K562 (cell line): ENCODE measurements around the gene MYOC. TPM values are rescaled to one million over a fixed set of nuclear protein-coding genes. Genes with fewer than 3 reads are reported as not detected.

Experiments
- ATAC-seq: fragments of 200-7000 bp; cut with Tn5 transposase; 3 replicates; pipeline ENCODE4 v1.9.1; 2020; ENCODE audit warnings: moderate library complexity
- BruUV-seq: library from RNA; stranded (reverse); fragments of 400-500 nt; replicated peaks from 2 replicates; lab custom pipeline; 2021; lab: Mats Ljungman, UMichigan
- CTCF ChIA-PET: fragments of 300-600 bp; formaldehyde crosslinking; extraction: SDS; loops from one replicate; lab custom pipeline; 2021; ENCODE audit warnings: low intra/inter-chr PET ratio; lab: Yijun Ruan, JAX
- POLR2A ChIA-PET: fragments of 300-600, 350-650 bp; sonication (Branson Sonifier 250); formaldehyde crosslinking; extraction: SDS; loops from one replicate; lab custom pipeline; 2021; ENCODE audit warnings: antibody characterized with exemption, inconsistent platforms; lab: Yijun Ruan, JAX
- DNase-seq, 4 experiments: peaks; one replicate each; pipeline versions ENCODE4 v3.0.0 to v3.0.0-alpha.2; 2011 to 2018; ENCODE audit warnings: low spot score in 3 of 4, mixed read lengths in 3 of 4; ENCODE audit errors: extremely low read depth in 1 of 4
- FAIRE-seq: peaks from 2 replicates; lab custom pipeline; 2011; peaks lifted over from hg19 to GRCh38; lab: Jason Lieb, UNC
- H2AFZ ChIP-seq: 2 replicates; pipeline ENCODE4 v1.6.0; 2011; ENCODE audit warnings: low read depth, low read length, control low read depth, inconsistent platforms
- H3K27ac ChIP-seq: fragments of 200-600 bp; 3 replicates; pipeline ENCODE4 v1.8.0; 2011; ENCODE audit warnings: low read depth, mild to moderate bottlenecking, control low read depth, inconsistent platforms, low read length, moderate library complexity, mixed read lengths; ENCODE audit errors: extremely low read depth
- H3K27me3 ChIP-seq, 2 experiments: fragments of 300-600 bp in 1 of 2; 2 replicates in 1 of 2; 3 replicates in 1 of 2; pipeline versions ENCODE4 v1.6.0 to v1.8.0; 2011; ENCODE audit warnings: inconsistent platforms in 2 of 2, low read length in 2 of 2, mild to moderate bottlenecking in 1 of 2, mixed read lengths in 1 of 2, moderate library complexity in 1 of 2; ENCODE audit not compliant: control insufficient read depth in 2 of 2, insufficient read depth in 2 of 2
- H3K36me3 ChIP-seq: fragments of 300-600 bp; 3 replicates; pipeline ENCODE4 v1.8.0; 2011; ENCODE audit warnings: mild to moderate bottlenecking, low read length, inconsistent platforms; ENCODE audit not compliant: control insufficient read depth, insufficient read depth
- H3K4me1 ChIP-seq, 2 experiments: fragments of 200-600 bp in 1 of 2; replicated peaks in 1 of 2; 2 replicates in 1 of 2; 3 replicates in 1 of 2; pipeline versions ENCODE4 v1.5.1 to v1.8.0; 2011; ENCODE audit warnings: inconsistent platforms in 2 of 2, low read length in 2 of 2, mild to moderate bottlenecking in 1 of 2, mixed read lengths in 1 of 2, moderate library complexity in 1 of 2; ENCODE audit not compliant: control insufficient read depth in 2 of 2, insufficient read depth in 2 of 2
- H3K4me2 ChIP-seq: 2 replicates; pipeline ENCODE4 v1.6.1; 2011; ENCODE audit warnings: low read length, control low read depth, inconsistent platforms, mixed read lengths; ENCODE audit not compliant: insufficient read depth
- H3K4me3 ChIP-seq: fragments of 200-600 bp; sonication (generic), shearing (Covaris generic); 2 replicates; pipeline ENCODE4 v1.5.1; 2016; ENCODE audit warnings: control low read depth, inconsistent platforms
- H3K79me2 ChIP-seq: fragments of 200-600 bp; 3 replicates; pipeline ENCODE4 v1.8.0; 2011; ENCODE audit warnings: low read length, inconsistent platforms; ENCODE audit not compliant: control insufficient read depth, insufficient read depth
- H3K9ac ChIP-seq, 2 experiments: 2 replicates each; pipeline versions ENCODE4 v1.6.0 to v1.6.1; 2011; ENCODE audit warnings: low read depth in 2 of 2, low read length in 2 of 2, control low read depth in 1 of 2, inconsistent platforms in 1 of 2, mild to moderate bottlenecking in 1 of 2, mixed read lengths in 1 of 2; ENCODE audit not compliant: insufficient read depth in 1 of 2
- H3K9me1 ChIP-seq: one replicate; pipeline ENCODE4 v1.6.0; 2011; ENCODE audit warnings: inconsistent platforms, mild to moderate bottlenecking, low read length, moderate library complexity; ENCODE audit not compliant: control insufficient read depth, insufficient read depth
- H3K9me3 ChIP-seq: replicated peaks from 2 replicates; pipeline ENCODE4 v1.5.1; 2011; ENCODE audit warnings: low read depth, low read length, inconsistent platforms; ENCODE audit not compliant: control insufficient read depth, insufficient read depth
- H4K20me1 ChIP-seq: replicated peaks from 2 replicates; pipeline ENCODE4 v1.6.1; 2011; ENCODE audit warnings: low read length, inconsistent platforms, mixed read lengths; ENCODE audit not compliant: control insufficient read depth, insufficient read depth
- CAMTA2 ChIP-seq: fragments of 250-450 bp; sonication (Bioruptor Pico); conservative IDR thresholded peaks from 2 replicates; pipeline ENCODE4 v1.5.1; 2022
- CBX5 ChIP-seq: IDR thresholded peaks from 2 replicates; pipeline ENCODE4 v1.6.1; 2014; ENCODE audit warnings: low read depth, borderline replicate concordance
- CREM ChIP-seq: IDR thresholded peaks from 2 replicates; pipeline ENCODE4 v1.6.1; 2014; ENCODE audit warnings: antibody characterized with exemption, low read depth
- FOSL1 ChIP-seq: fragments of 200-800 bp; sonication (Bioruptor generic); conservative IDR thresholded peaks from 2 replicates; pipeline ENCODE4 v1.6.1; 2016; ENCODE audit warnings: missing genetic modification characterization, missing compliant biosample characterization
- FOXJ3 ChIP-seq: sonication (generic); formaldehyde crosslinking; IDR thresholded peaks from 2 replicates; pipeline ENCODE4 v1.4.0; 2020; ENCODE audit warnings: mild to moderate bottlenecking, missing genetic modification reagents
- KLF16 ChIP-seq: IDR thresholded peaks from 2 replicates; pipeline ENCODE4 v1.6.1; 2016; ENCODE audit warnings: antibody characterized with exemption
- MEF2A ChIP-seq: IDR thresholded peaks from 2 replicates; pipeline ENCODE4 v1.6.1; 2011; ENCODE audit warnings: low read depth, mild to moderate bottlenecking, low read length, moderate library complexity; ENCODE audit not compliant: control insufficient read depth
- RBM15 ChIP-seq: fragments of 200-400 bp; formaldehyde crosslinking; IDR thresholded peaks from 2 replicates; pipeline ENCODE4 v1.6.1; 2018; ENCODE audit warnings: mild to moderate bottlenecking, low read length, moderate library complexity; ENCODE audit not compliant: insufficient read depth
- RBM39 ChIP-seq: fragments of 200-400 bp; formaldehyde crosslinking; optimal IDR thresholded peaks from 2 replicates; pipeline ENCODE3; 2018; ENCODE audit warnings: low read depth, low read length
- SRSF9 ChIP-seq: fragments of 200-400 bp; formaldehyde crosslinking; IDR thresholded peaks from 2 replicates; pipeline ENCODE4 v1.6.1; 2017; ENCODE audit warnings: low read depth, low read length, borderline replicate concordance
- TCF3 ChIP-seq: sonication (generic); formaldehyde crosslinking; IDR thresholded peaks from 2 replicates; pipeline ENCODE4 v1.4.0; 2020; ENCODE audit warnings: mild to moderate bottlenecking, missing genetic modification reagents
- XRCC4 ChIP-seq: IDR thresholded peaks from one replicate; pipeline ENCODE4 v1.6.1; 2011; ENCODE audit not compliant: insufficient read depth, insufficient read length; ENCODE audit errors: extremely low read depth
- ZC3H8 ChIP-seq: fragments of 450-650 bp; IDR thresholded peaks from 2 replicates; pipeline ENCODE4 v1.6.1; 2017
- ZFPM2 ChIP-seq: fragments of 250-450 bp; sonication (Bioruptor Pico); IDR thresholded peaks from 2 replicates; pipeline ENCODE4 v1.5.1; 2022; ENCODE audit warnings: mild to moderate bottlenecking
- ZKSCAN8 ChIP-seq: fragments of 200-800 bp; sonication (Bioruptor generic); IDR thresholded peaks from 2 replicates; pipeline ENCODE4 v1.6.1; 2016; ENCODE audit warnings: missing genetic modification characterization, missing compliant biosample characterization
- ZNF140 ChIP-seq: fragments of 250-450 bp; sonication (Bioruptor Pico); IDR thresholded peaks from 2 replicates; pipeline ENCODE4 v1.8.0; 2021; ENCODE audit warnings: moderate library complexity, mild to moderate bottlenecking, inconsistent platforms
- in situ Hi-C: fragments of 300-500 bp; cut with MboI; formaldehyde crosslinking; loops from 4 replicates; pipeline ENCODE4 v1.15.0; 2018; ENCODE audit warnings: inconsistent platforms, mixed read lengths
- intact Hi-C: fragments of 100-400 bp; cut with micrococcal nuclease; formaldehyde crosslinking; loops from 2 replicates; pipeline ENCODE4 v1.14.2; 2022
- polyA plus RNA-seq, 8 experiments: library from polyadenylated mRNA; depleted of rRNA in 4 of 8; stranded (reverse) in 5 of 8; unstranded in 3 of 8; fragments of >200 nt; fragmentation: Nextera tagmentation in 2 of 8; fragmentation: Illumina TruSeq in 1 of 8; extraction: Ambion mirVana in 2 of 8; extraction: Trizol in 1 of 8; gene quantifications; 2 replicates each; pipeline versions ENCODE4 v1.2.1 to v1.2.3, GENCODE V29; 2011 to 2014; ENCODE audit warnings: inconsistent platforms in 1 of 8, missing spikeins in 1 of 8
- total RNA-seq, 7 experiments: library from RNA; depleted of rRNA in 6 of 7; stranded (reverse); fragments of >200 nt in 6 of 7; fragmentation: Illumina TruSeq in 2 of 7; extraction: Trizol in 2 of 7; gene quantifications; 2 replicates each; pipeline versions ENCODE4 v1.2.1 to v1.2.3, GENCODE V29; 2011 to 2021; ENCODE audit warnings: low replicate concordance in 1 of 7
- TF ChIP-seq, protein P1 (sequence below): sonication (generic); formaldehyde crosslinking; IDR thresholded peaks from 2 replicates; pipeline ENCODE4 v1.8.0; 2022; ENCODE audit warnings: mild to moderate bottlenecking, low read depth, missing genetic modification reagents
- TF ChIP-seq, protein P2 (sequence below), 3 experiments: IDR thresholded peaks in 2 of 3; conservative IDR thresholded peaks in 1 of 3; 2 replicates each; pipeline ENCODE4 v1.5.1; 2011 to 2012; ENCODE audit warnings: low read length in 3 of 3, mild to moderate bottlenecking in 3 of 3, control low read depth in 2 of 3, improper control_type of control experiment in 1 of 3, inconsistent platforms in 1 of 3, low read depth in 1 of 3, mixed read lengths in 1 of 3, moderate library complexity in 1 of 3; ENCODE audit not compliant: insufficient read depth in 2 of 3
- TF ChIP-seq, protein P3 (sequence below), 2 experiments: fragments of 450-650 bp in 1 of 2; sonication (generic) in 1 of 2; formaldehyde crosslinking in 1 of 2; IDR thresholded peaks in 1 of 2; conservative IDR thresholded peaks in 1 of 2; 2 replicates each; pipeline versions ENCODE4 v1.6.1 to v1.8.1; 2016 to 2023; ENCODE audit warnings: mild to moderate bottlenecking in 2 of 2, moderate library complexity in 2 of 2, inconsistent platforms in 1 of 2, missing genetic modification reagents in 1 of 2

MYOC gene
- total and polyA plus RNA-seq, 9 of the 15 experiments (the other 6 are each of a cell fraction or from before 2014, with no cell fraction given) = not detected

DNA sequence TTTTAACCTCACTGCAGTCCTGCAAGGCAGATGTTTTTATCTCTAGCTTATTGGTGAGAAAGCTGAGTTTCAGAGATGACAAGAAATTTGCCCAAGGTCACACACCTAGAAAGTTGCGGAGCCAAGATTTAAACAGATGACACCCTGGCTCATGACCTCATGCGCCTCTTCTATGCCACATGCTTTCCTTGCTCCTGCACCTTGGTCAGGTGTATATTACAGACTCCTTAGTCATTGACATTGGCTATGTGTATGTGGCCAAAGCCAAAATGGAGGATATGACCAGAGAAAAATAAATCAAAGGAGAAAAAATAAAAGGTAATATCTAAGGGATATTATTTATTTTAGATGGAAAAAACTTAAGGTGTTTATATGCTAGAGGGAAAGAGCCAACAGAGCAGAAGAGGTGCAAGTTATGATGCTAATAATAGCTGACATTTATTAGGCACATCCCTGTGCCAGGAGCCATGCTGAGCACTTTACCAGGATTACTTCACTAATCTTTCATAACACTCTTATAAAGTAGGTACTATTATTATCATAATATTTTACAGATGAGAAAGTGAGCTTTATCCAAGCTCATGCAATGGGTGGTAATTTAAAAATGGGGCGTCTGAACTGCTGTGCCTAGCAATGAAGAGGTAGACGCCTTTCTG lies 13.8 kb upstream of the MYOC start (continued):
- TF ChIP-seq, protein P1, sequence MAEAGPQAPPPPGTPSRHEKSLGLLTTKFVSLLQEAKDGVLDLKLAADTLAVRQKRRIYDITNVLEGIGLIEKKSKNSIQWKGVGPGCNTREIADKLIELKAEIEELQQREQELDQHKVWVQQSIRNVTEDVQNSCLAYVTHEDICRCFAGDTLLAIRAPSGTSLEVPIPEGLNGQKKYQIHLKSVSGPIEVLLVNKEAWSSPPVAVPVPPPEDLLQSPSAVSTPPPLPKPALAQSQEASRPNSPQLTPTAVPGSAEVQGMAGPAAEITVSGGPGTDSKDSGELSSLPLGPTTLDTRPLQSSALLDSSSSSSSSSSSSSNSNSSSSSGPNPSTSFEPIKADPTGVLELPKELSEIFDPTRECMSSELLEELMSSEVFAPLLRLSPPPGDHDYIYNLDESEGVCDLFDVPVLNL = no peak
- TF ChIP-seq, protein P2, sequence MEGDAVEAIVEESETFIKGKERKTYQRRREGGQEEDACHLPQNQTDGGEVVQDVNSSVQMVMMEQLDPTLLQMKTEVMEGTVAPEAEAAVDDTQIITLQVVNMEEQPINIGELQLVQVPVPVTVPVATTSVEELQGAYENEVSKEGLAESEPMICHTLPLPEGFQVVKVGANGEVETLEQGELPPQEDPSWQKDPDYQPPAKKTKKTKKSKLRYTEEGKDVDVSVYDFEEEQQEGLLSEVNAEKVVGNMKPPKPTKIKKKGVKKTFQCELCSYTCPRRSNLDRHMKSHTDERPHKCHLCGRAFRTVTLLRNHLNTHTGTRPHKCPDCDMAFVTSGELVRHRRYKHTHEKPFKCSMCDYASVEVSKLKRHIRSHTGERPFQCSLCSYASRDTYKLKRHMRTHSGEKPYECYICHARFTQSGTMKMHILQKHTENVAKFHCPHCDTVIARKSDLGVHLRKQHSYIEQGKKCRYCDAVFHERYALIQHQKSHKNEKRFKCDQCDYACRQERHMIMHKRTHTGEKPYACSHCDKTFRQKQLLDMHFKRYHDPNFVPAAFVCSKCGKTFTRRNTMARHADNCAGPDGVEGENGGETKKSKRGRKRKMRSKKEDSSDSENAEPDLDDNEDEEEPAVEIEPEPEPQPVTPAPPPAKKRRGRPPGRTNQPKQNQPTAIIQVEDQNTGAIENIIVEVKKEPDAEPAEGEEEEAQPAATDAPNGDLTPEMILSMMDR (IDR thresholded peaks at IDR 0.05 in 2 of 3, conservative IDR thresholded peaks at IDR 0.05 in 1 of 3; ENCODE audit: insufficient read depth in 2 of 3, low read depth in 1 of 3, low read length in 3 of 3) = no peak

DNA sequence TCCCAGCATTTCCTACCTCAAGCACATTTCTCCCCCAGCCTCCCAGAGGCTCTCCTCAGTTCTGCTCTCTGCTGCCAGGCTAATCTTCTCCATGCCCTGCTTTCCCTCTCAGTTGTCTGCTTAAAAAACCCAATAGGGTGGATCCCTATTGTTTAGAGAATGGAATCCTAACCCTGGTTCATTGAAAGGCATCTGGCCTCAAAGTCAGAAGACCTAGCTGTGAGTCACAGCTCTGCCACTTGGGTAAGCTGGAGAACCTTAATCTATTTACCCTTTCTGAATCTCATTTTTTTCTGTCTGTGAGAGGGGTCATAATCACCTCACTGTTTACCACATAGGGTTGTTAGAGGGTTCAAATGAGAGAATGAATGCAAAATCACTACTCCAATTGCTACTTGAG lies 12.5 kb upstream of the MYOC start:
- intact Hi-C loops = no loop called here
- Histone ChIP-seq H2AFZ (no peak overlapping the region), H3K36me3 (no peaks in the 10 kb centered on the region), H3K27ac (no peak overlapping the region), H3K9ac (no peak overlapping the region), H3K4me2 (no peak overlapping the region), H3K4me3 (no peak overlapping the region), H4K20me1 (no peaks in the 10 kb centered on the region), H3K4me1 (no peaks in the 10 kb centered on the region), H3K9me1 (no peaks in the 10 kb centered on the region), H3K27me3 (peaks cover 16 to 29% of the 10 kb centered on the region in 2 experiments), H3K79me2 (no peaks in the 10 kb centered on the region), H3K9me3 (no peaks in the 10 kb centered on the region)
- ChIA-PET POLR2A (interaction anchor here (1.2 kb wide), 1 partner anchor 51 kb away, joined by 3 read pairs; no protein-coding TSS in a partner anchor), CTCF (no interaction called here)
- FAIRE-seq (no peak), ATAC-seq (no peak), DNase-seq (no peak)
- in situ Hi-C loops = no loop called here
- BruUV-seq = no TSS peak
- TF ChIP-seq CAMTA2 (CRISPR knock-in tag) (no peak), FOSL1 (tag) (no peak), ZC3H8 (no peak), CBX5 (no peak), KLF16 (no peak), CREM (no peak), ZKSCAN8 (no peak), MEF2A (no peak), TCF3 (CRISPR knock-in tag) (no peak), RBM15 (no peak), XRCC4 (no peak), RBM39 (no peak), SRSF9 (no peak), ZNF140 (no peak), FOXJ3 (CRISPR knock-in tag) (no peak), ZFPM2 (no peak)
- TF ChIP-seq, protein P3, sequence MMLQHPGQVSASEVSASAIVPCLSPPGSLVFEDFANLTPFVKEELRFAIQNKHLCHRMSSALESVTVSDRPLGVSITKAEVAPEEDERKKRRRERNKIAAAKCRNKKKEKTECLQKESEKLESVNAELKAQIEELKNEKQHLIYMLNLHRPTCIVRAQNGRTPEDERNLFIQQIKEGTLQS (IDR thresholded peaks at IDR 0.05) = no peak
- TF ChIP-seq, protein P3 (CRISPR knock-in tag; conservative IDR thresholded peaks at IDR 0.05) = no peak
